Keratinocyte (primary cell): ENCODE measurements around the gene SERTAD1.

Source experiments
- CTCF ChIP-seq, 3 experiments: IDR thresholded peaks in 1 of 3; conservative IDR thresholded peaks in 1 of 3; optimal IDR thresholded peaks in 1 of 3; 2 replicates in 2 of 3; 3 replicates in 1 of 3; pipeline versions ENCODE3 to v1.5.1; 2011; ENCODE audit warnings: low read length in 3 of 3, mild to moderate bottlenecking in 3 of 3, moderate library complexity in 2 of 3, control low read depth in 1 of 3, inconsistent platforms in 1 of 3; ENCODE audit not compliant: insufficient read depth in 2 of 3; ENCODE audit errors: extremely low read depth in 1 of 3
- EZH2 ChIP-seq: IDR thresholded peaks from one replicate; pipeline ENCODE4 v1.6.1; 2012; ENCODE audit warnings: inconsistent platforms, mild to moderate bottlenecking, low read length, moderate library complexity

- no peak for TF ChIP-seq CTCF (optimal IDR thresholded peaks at IDR 0.05 in 1 of 3, IDR thresholded peaks at IDR 0.05 in 1 of 3, conservative IDR thresholded peaks at IDR 0.05 in 1 of 3; ENCODE audit: extremely low read depth in 1 of 3, insufficient read depth in 2 of 3, low read length in 3 of 3)
- TF ChIP-seq EZH2 = no peak
Measured at GRCh38 chr19:40442328-40443130, 16.7 kb upstream of the SERTAD1 start.
